ENCODE data around the gene SPINK4.

The SPINK4 gene

DNA sequence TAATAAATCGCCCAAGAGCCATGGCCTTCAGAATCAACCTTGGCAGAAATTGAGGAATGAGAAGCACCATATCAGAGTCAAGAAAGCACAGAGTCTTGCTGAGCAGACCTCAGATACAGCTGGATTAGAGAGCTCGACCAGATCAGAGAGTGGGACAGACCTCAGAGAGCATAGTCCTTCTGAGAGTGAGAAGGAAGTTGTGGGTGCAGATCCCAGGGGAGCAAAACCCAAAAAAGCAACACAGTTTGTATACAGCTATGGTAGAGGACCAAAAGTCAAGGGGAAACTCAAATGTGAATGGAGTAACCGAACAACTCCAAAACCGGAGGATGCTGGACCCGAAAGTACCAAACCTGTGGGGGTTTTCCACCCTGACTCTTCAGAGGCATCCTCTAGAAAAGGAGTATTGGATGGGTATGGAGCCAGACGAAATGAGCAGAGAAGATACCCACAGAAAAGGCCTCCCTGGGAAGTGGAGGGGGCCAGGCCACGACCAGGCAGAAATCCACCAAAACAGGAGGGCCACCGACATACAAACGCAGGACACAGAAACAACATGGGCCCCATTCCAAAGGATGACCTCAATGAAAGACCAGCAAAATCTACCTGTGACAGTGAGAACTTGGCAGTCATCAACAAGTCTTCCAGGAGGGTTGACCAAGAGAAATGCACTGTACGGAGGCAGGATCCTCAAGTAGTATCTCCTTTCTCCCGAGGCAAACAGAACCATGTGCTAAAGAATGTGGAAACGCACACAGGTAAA is 54.9 kb downstream of the SPINK4 start:
- no peak for DNase-seq

GRCh38 chr9:33295571-33295970 is 55.6 kb downstream of the SPINK4 start:
- no peak for DNase-seq

DNA sequence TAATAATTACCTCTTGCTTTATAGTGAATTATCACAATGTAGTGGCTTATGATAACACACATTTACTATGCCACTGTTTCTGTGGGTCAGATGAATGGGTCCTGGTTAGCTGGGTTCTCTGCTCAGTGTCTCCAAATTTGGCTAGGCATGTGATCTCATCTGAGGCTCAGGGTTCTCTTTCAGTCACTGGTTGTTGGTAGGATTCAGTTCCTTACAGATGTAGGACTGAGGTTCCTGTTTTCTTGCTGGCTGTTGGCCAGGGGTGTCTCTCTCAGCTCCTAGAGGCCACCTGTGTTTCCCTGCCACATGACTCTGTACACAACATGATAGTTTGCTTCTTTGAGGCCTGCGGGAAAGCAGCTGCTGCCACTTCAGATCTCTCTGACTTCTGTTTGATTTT is 57.5 kb downstream of the SPINK4 start:
- no peak for DNase-seq

All from right forelimb (tissue), 1 donor.